Measurements from ENCODE around the gene NALCN.

The NALCN gene

GRCh38 chr13:101341464-101341863 lies 74.8 kb downstream of the NALCN start:
- no peak for DNase-seq (ENCODE audit: extremely low spot score)
- ChIA-PET POLR2A (no interaction called here), CTCF (no interaction called here)
- TF ChIP-seq ZNF384 (IDR thresholded peaks at IDR 0.05) (no peak), ARNT (IDR thresholded peaks at IDR 0.05) (no peak), TARDBP (IDR thresholded peaks at IDR 0.05) (no peak), SP1 (IDR thresholded peaks at IDR 0.05) (no peak), LEF1 (IDR thresholded peaks at IDR 0.05; ENCODE audit: borderline replicate concordance) (no peak), NFRKB (IDR thresholded peaks at IDR 0.05) (no peak), FOXM1 (IDR thresholded peaks at IDR 0.05; ENCODE audit: borderline replicate concordance) (no peak), SUZ12 (IDR thresholded peaks at IDR 0.05) (no peak), L3MBTL2 (conservative IDR thresholded peaks at IDR 0.05) (no peak), FOXK2 (IDR thresholded peaks at IDR 0.05) (no peak), ELF4 (IDR thresholded peaks at IDR 0.05) (no peak), CTBP1 (IDR thresholded peaks at IDR 0.05; ENCODE audit: borderline replicate concordance) (no peak), BHLHE40 (IDR thresholded peaks at IDR 0.05; ENCODE audit: borderline replicate concordance) (no peak), FOXA1 (IDR thresholded peaks at IDR 0.05) (no peak)

GRCh38 chr13:101339202-101339601 lies 77.1 kb downstream of the NALCN start:
- POLR2A ChIA-PET = no interaction called here
- TF ChIP-seq ZNF384 (IDR thresholded peaks at IDR 0.05) (no peak), SP1 (IDR thresholded peaks at IDR 0.05) (no peak), HDGF (IDR thresholded peaks at IDR 0.05; ENCODE audit: borderline replicate concordance) (no peak), ELF4 (IDR thresholded peaks at IDR 0.05) (no peak), PKNOX1 (IDR thresholded peaks at IDR 0.05) (no peak), FOXK2 (IDR thresholded peaks at IDR 0.05) (no peak), FOXA1 (IDR thresholded peaks at IDR 0.05) (no peak), FOXM1 (IDR thresholded peaks at IDR 0.05; ENCODE audit: borderline replicate concordance) (no peak), SUZ12 (IDR thresholded peaks at IDR 0.05) (no peak), NFRKB (IDR thresholded peaks at IDR 0.05) (no peak), LEF1 (IDR thresholded peaks at IDR 0.05; ENCODE audit: borderline replicate concordance) (no peak), CTBP1 (IDR thresholded peaks at IDR 0.05; ENCODE audit: borderline replicate concordance) (no peak), L3MBTL2 (conservative IDR thresholded peaks at IDR 0.05) (no peak), ARNT (IDR thresholded peaks at IDR 0.05) (no peak), TARDBP (IDR thresholded peaks at IDR 0.05) (no peak)
- CTCF ChIA-PET = no interaction called here
- DNase-seq (ENCODE audit: extremely low spot score) = no peak

- TF ChIP-seq TARDBP (IDR thresholded peaks at IDR 0.05) (no peak), PKNOX1 (IDR thresholded peaks at IDR 0.05) (no peak), FOXA1 (IDR thresholded peaks at IDR 0.05) (no peak), ARNT (IDR thresholded peaks at IDR 0.05) (no peak), ELF4 (IDR thresholded peaks at IDR 0.05) (no peak), NFRKB (IDR thresholded peaks at IDR 0.05) (no peak), HDGF (IDR thresholded peaks at IDR 0.05; ENCODE audit: borderline replicate concordance) (no peak), LEF1 (IDR thresholded peaks at IDR 0.05; ENCODE audit: borderline replicate concordance) (no peak)
- no peak for DNase-seq (ENCODE audit: extremely low spot score)
- POLR2A ChIA-PET = no interaction called here
- CTCF ChIA-PET = no interaction called here
These were observed 83.7 kb downstream of the NALCN start for GRCh38 chr13:101332583-101332982.

GRCh38 chr13:101331731-101332130 lies 84.6 kb downstream of the NALCN start:
- ChIA-PET POLR2A (no interaction called here), CTCF (interaction anchor here (0.6 kb wide), 1 partner anchor 39 kb away, joined by 3 read pairs; no protein-coding TSS in a partner anchor)
- no peak for DNase-seq (ENCODE audit: extremely low spot score)
- no peak for TF ChIP-seq SUZ12 (IDR thresholded peaks at IDR 0.05)
- TF ChIP-seq FOXA1 (IDR thresholded peaks at IDR 0.05) = no peak
- no peak for TF ChIP-seq HDGF (IDR thresholded peaks at IDR 0.05; ENCODE audit: borderline replicate concordance)
- no peak for TF ChIP-seq ELF4 (IDR thresholded peaks at IDR 0.05)
- TF ChIP-seq L3MBTL2 (conservative IDR thresholded peaks at IDR 0.05) = no peak
- no peak for TF ChIP-seq BHLHE40 (IDR thresholded peaks at IDR 0.05; ENCODE audit: borderline replicate concordance)
- no peak for TF ChIP-seq CTBP1 (IDR thresholded peaks at IDR 0.05; ENCODE audit: borderline replicate concordance)
- TF ChIP-seq PKNOX1 (IDR thresholded peaks at IDR 0.05) = no peak
- no peak for TF ChIP-seq SP1 (IDR thresholded peaks at IDR 0.05)
- no peak for TF ChIP-seq TARDBP (IDR thresholded peaks at IDR 0.05)
- no peak for TF ChIP-seq ARNT (IDR thresholded peaks at IDR 0.05)
- no peak for TF ChIP-seq FOXM1 (IDR thresholded peaks at IDR 0.05; ENCODE audit: borderline replicate concordance)
- no peak for TF ChIP-seq FOXK2 (IDR thresholded peaks at IDR 0.05)
- no peak for TF ChIP-seq ZNF384 (IDR thresholded peaks at IDR 0.05)
- TF ChIP-seq NFRKB (IDR thresholded peaks at IDR 0.05) = no peak
- TF ChIP-seq LEF1 (IDR thresholded peaks at IDR 0.05; ENCODE audit: borderline replicate concordance) = no peak

- CTCF ChIA-PET = no interaction called here
- DNase-seq (ENCODE audit: extremely low spot score) = no peak
- POLR2A ChIA-PET = no interaction called here
- TF ChIP-seq BHLHE40 (IDR thresholded peaks at IDR 0.05; ENCODE audit: borderline replicate concordance) (no peak), FOXK2 (IDR thresholded peaks at IDR 0.05) (no peak), NFRKB (IDR thresholded peaks at IDR 0.05) (no peak), HDGF (IDR thresholded peaks at IDR 0.05; ENCODE audit: borderline replicate concordance) (no peak), SP1 (IDR thresholded peaks at IDR 0.05) (no peak), ELF4 (IDR thresholded peaks at IDR 0.05) (no peak), FOXM1 (IDR thresholded peaks at IDR 0.05; ENCODE audit: borderline replicate concordance) (no peak), FOXA1 (IDR thresholded peaks at IDR 0.05) (no peak), TARDBP (IDR thresholded peaks at IDR 0.05) (no peak), L3MBTL2 (conservative IDR thresholded peaks at IDR 0.05) (no peak), ZNF384 (IDR thresholded peaks at IDR 0.05) (no peak), PKNOX1 (IDR thresholded peaks at IDR 0.05) (no peak), CTBP1 (IDR thresholded peaks at IDR 0.05; ENCODE audit: borderline replicate concordance) (no peak), LEF1 (IDR thresholded peaks at IDR 0.05; ENCODE audit: borderline replicate concordance) (no peak), ARNT (IDR thresholded peaks at IDR 0.05) (no peak), SUZ12 (IDR thresholded peaks at IDR 0.05) (no peak)
These were observed 88.4 kb downstream of the NALCN start for GRCh38 chr13:101327871-101328270.

All from HEK293T (cell line).